GM12874 (cell line): ENCODE results near the gene PVR.

Source experiments
- TF ChIP-seq, protein P1 (sequence below): IDR thresholded peaks from 2 replicates; pipeline ENCODE4 v1.5.1; 2011; ENCODE audit warnings: low read depth, mild to moderate bottlenecking, control low read depth, low read length, moderate library complexity; ENCODE audit not compliant: insufficient read depth

PVR gene

DNA sequence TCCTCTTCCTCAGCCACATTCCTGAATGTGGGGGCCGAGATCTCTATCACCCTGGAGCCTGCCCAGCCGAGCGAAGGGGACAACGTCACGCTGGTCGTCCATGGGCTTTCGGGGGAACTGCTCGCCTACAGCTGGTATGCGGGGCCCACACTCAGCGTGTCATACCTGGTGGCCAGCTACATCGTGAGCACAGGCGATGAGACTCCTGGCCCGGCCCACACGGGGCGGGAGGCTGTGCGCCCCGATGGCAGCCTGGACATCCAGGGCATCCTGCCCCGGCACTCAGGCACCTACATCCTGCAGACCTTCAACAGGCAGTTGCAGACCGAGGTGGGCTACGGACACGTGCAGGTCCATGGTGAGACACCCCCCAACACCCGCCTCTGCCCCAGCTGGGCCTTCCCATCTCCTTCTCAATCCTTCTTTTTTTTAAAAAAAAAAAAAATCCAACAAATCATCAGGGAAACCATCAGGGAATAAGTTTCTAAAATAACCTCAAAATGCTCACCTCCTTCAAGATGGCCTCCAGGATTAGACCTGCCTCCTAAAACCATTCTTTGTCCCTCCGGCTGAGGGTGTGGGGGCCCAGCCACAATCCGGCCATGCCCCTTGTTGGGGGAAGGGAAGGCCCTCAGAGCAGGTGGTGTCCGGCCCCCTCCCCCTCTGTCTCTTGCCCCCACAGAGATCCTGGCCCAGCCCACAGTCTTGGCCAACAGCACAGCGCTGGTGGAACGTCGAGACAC lies 59.8 kb downstream of the PVR start:
- TF ChIP-seq, protein P1, sequence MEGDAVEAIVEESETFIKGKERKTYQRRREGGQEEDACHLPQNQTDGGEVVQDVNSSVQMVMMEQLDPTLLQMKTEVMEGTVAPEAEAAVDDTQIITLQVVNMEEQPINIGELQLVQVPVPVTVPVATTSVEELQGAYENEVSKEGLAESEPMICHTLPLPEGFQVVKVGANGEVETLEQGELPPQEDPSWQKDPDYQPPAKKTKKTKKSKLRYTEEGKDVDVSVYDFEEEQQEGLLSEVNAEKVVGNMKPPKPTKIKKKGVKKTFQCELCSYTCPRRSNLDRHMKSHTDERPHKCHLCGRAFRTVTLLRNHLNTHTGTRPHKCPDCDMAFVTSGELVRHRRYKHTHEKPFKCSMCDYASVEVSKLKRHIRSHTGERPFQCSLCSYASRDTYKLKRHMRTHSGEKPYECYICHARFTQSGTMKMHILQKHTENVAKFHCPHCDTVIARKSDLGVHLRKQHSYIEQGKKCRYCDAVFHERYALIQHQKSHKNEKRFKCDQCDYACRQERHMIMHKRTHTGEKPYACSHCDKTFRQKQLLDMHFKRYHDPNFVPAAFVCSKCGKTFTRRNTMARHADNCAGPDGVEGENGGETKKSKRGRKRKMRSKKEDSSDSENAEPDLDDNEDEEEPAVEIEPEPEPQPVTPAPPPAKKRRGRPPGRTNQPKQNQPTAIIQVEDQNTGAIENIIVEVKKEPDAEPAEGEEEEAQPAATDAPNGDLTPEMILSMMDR, result no peak

DNA sequence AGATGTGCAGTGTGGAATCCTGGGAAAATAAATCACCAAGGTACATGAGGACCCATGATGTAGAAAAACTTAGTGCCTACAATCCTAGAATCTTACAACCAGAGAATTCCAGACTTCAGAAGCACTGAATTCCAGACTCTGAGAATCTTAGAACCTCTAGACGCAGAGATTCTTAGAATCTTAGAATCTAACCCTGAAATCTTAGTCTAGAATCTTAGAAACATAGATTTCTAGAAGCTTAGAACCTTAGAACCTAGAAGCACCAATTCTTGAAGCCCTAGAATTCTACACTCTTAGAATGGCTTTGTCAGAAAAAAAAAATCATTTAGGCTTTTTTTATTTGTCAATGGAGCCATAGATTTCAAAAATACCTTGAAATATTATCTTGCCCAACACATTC lies 61.3 kb downstream of the PVR start:
- TF ChIP-seq, protein P1, result no peak

DNA sequence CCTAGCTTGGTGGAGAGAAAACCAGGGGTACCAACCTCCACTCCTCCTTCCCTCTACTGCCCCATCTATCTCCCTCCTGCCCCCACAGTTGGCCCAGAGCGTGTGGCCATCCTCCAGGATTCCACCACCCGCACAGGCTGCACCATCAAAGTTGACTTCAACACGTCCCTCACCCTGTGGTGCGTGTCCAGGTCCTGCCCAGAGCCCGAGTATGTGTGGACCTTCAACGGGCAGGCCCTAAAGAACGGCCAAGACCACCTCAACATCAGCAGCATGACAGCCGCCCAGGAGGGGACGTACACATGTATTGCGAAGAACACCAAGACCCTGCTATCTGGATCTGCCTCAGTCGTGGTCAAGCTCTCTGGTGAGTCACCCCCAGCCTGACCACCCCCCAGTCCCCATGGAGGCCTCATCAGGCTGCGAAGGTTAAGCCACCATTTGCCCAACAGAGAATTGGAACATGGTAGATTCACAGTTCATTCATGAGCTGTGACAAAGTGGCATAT lies 61.8 kb downstream of the PVR start:
- TF ChIP-seq, protein P1, result no peak

DNA sequence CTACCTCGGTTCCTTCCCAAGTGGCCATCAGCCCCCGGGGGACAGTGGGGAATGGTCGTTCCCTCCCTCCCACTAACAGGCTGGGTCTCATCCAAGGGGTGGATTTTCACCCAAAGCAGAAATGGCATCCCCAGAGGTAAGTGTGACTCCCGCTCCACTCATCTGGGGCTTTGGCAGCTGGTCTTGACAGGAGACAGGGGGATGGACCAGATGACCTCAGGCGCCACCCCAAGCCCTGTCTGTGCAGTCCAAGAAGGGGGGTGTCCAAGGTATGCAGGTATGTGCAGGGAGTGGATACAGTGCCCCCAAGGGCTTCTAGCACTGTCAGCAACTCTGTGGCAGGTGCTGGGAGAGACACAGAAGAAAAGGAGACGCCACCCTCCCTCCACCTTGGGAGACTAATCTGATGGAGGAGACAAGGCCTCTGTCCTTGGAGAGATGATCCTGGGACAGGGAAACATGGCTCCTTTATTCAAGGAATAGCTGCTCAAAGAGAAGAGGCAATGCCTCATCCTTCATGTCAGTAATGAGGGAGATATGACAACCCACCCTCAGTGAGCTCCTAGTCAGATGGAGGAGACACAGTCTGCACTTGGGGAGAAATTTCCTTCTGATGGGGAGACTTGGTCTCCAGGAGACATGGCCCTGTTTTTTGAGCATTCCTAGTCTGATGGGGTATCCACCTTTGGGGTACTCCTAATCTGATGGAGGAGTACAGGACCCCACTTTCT lies 63.0 kb downstream of the PVR start:
- TF ChIP-seq, protein P1, result no peak

DNA sequence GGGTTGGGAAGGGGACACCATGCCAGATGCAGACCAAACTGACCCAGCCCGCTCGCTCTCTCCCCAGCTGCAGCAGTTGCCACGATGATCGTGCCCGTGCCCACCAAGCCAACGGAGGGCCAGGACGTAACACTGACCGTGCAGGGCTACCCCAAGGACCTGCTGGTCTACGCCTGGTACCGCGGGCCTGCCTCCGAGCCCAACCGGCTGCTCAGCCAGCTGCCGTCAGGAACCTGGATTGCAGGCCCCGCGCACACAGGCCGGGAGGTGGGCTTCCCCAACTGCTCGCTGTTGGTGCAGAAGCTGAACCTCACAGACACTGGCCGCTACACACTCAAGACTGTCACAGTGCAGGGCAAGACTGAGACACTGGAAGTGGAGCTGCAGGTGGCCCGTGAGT lies 64.1 kb downstream of the PVR start:
- TF ChIP-seq, protein P1, result no peak

DNA sequence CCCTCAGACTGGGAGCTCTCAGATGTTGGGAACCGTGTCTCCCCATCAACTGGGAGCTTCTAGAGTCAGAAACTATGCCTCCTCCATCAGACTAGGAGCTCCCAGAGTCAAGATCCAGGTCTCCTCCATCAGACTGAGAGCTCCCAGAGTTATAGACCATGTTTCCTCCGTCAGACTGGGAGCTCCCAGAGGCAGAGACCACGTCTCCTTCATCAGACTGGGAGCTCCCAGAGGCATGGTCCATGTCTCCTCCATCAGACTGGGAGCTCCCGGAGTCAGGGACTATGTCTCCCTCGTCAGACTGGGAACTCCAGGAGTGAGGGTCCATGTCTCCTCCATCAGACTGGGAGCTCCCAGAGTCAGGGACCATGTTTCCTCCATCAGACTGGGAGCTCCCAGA lies 65.2 kb downstream of the PVR start:
- TF ChIP-seq, protein P1, result no peak

DNA sequence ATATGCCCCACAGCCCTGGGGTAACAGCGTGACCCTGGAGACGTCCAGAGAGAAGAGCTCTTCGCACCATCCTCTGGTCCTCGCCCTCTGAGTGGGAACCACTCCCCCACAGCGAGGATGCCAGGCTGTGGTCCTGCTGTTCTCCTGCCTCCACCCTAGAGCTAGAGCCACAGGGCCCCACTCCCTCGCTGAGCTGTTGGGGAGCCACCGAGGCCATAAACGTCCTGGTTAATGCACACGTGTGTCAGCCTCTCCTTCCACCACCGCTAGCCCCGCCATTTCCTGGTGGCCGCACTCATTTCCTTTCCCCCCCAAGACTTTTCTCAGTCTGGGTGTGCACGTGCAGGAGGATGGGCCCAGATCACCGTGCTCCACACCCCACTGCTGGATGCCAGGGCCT lies 66.8 kb downstream of the PVR start:
- TF ChIP-seq, protein P1, result no peak
